Measurements from ENCODE around the gene OGN. TPM values are rescaled to one million over a fixed set of nuclear protein-coding genes. Genes with fewer than 3 reads are reported as not detected.

The OGN gene
- total and polyA plus RNA-seq, 2 experiments from 2014 or later, result 0.35 TPM; not detected in 1

DNA sequence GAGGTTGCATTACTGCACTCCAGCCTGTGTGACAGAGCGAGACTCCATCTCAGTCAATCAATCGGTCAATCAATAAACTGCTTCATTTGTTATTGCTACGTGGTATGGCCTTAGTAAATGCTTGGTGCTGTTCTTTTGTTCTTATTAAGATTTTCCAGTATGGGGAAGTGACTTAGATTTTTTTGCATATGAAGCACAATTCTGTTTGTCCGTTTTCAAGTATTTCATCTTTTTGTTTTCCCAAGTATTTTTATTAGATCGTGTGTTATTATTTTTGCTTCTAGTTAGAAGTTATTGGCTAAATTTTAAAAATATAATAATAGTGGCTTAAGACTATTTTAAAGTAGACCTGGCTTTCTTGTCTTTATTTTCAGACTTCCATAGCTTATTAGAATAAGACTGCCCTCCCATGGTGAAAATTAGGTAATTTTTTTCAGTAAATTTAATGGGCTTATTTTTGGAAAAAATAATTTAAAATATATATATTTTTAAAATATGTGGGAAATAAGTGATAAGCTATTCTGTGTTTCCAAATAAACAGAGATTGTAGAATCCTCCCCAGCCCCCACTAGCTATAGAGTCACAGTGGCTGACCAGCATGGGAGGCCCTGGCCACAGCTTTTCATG lies 34.6 kb upstream of the OGN start:
- DNase-seq (ENCODE audit: low read depth in 1 of 2, low spot score in 1 of 2), result peak in 1 of 2 donors; percentile 55
- Histone ChIP-seq H3K27me3 (no peaks in the 10 kb centered on the region), H3K36me3 (no peaks in the 10 kb centered on the region), H3K9me3 (ENCODE audit: low read depth) (no peaks in the 10 kb centered on the region), H3K4me1 (ENCODE audit: low read depth) (no peaks in the 10 kb centered on the region), H3K4me3 (no peak overlapping the region), H3K27ac (no peak overlapping the region)
- TF ChIP-seq, protein P1, sequence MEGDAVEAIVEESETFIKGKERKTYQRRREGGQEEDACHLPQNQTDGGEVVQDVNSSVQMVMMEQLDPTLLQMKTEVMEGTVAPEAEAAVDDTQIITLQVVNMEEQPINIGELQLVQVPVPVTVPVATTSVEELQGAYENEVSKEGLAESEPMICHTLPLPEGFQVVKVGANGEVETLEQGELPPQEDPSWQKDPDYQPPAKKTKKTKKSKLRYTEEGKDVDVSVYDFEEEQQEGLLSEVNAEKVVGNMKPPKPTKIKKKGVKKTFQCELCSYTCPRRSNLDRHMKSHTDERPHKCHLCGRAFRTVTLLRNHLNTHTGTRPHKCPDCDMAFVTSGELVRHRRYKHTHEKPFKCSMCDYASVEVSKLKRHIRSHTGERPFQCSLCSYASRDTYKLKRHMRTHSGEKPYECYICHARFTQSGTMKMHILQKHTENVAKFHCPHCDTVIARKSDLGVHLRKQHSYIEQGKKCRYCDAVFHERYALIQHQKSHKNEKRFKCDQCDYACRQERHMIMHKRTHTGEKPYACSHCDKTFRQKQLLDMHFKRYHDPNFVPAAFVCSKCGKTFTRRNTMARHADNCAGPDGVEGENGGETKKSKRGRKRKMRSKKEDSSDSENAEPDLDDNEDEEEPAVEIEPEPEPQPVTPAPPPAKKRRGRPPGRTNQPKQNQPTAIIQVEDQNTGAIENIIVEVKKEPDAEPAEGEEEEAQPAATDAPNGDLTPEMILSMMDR (IDR thresholded peaks at IDR 0.05; ENCODE audit: low read depth, low read length), result peak; percentile 23

DNA sequence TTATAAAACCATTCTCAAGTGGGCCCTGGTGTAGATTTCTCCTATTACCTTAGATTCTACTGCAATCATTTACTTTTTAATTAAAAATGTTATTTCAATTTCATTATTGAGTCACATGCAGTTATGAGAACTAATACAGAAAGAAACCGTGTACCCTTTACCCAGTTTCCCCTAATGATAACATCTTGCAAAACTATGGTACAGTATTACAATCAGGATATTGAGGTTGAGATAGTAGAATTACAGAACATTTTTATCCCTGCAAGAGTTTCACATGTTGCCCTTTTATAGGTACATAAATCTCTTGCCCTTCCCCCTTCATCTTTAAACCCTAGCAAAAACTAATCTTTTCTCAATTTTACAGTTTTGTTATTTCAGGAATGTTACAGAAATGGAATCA lies 30.9 kb upstream of the OGN start:
- TF ChIP-seq, protein P1 (IDR thresholded peaks at IDR 0.05; ENCODE audit: low read depth, low read length), result no peak
- Histone ChIP-seq H3K27ac (no peak overlapping the region), H3K9me3 (ENCODE audit: low read depth) (no peaks in the 10 kb centered on the region), H3K4me1 (ENCODE audit: low read depth) (no peaks in the 10 kb centered on the region), H3K36me3 (no peaks in the 10 kb centered on the region), H3K27me3 (no peaks in the 10 kb centered on the region), H3K4me3 (no peak overlapping the region)
- no peak for DNase-seq (ENCODE audit: low read depth in 1 of 2, low spot score in 1 of 2)

DNA sequence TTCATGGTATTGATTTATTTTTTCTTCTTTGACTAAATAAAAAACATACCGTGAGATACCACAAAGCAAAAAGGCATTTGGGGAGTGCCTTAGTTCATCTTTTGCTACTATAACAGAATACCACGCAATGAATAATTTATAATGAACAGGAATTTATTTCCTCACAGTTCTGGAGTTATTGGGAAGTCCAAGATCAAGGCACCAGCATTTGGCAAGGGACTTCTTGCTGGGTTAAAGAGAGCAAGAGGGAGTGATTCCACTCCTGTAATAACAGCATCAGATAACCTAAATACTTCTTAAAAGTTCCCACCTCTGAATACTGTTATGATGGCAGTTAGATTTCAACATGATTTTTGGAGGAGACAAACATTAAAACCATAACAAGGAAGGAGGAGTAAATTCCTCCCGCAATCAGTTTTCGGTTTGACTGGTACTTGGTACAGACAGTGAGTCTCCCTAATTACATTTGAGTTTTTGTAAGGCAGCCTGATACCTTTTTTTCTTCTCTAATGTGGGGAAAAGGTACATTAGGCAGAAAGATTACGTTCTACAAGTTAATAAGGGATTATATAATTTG lies 28.7 kb upstream of the OGN start:
- H3K36me3 ChIP-seq, result no peaks in the 10 kb centered on the region
- H3K4me3 ChIP-seq, result no peak overlapping the region
- no peaks in the 10 kb centered on the region for H3K4me1 ChIP-seq (ENCODE audit: low read depth)
- TF ChIP-seq, protein P1 (IDR thresholded peaks at IDR 0.05; ENCODE audit: low read depth, low read length), result no peak
- H3K27me3 ChIP-seq, result no peaks in the 10 kb centered on the region
- DNase-seq (ENCODE audit: low read depth in 1 of 2, low spot score in 1 of 2), result no peak
- no peaks in the 10 kb centered on the region for H3K9me3 ChIP-seq (ENCODE audit: low read depth)
- H3K27ac ChIP-seq, result no peak overlapping the region

DNA sequence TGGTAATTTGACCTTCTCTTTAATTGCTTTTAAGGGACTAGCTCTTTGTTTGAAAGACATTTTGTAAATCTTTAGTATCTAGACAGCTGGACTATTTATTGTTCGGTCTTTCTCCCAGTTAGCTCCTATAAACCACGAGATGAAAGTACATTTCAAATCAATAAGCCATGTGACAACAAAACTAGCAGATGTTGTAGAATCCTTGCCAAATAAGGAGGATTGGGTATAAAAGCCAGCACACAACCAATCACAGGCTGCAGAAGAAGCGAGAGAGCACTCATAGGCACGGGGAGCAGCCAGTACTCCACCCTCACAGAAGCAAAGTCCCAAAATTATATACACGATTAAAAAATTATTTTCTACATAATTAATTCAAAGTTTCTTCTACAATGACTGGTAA lies 28.0 kb upstream of the OGN start:
- TF ChIP-seq, protein P1 (IDR thresholded peaks at IDR 0.05; ENCODE audit: low read depth, low read length), result no peak
- H3K4me3 ChIP-seq, result no peak overlapping the region
- no peaks in the 10 kb centered on the region for H3K9me3 ChIP-seq (ENCODE audit: low read depth)
- DNase-seq (ENCODE audit: low read depth in 1 of 2, low spot score in 1 of 2), result no peak
- no peaks in the 10 kb centered on the region for H3K4me1 ChIP-seq (ENCODE audit: low read depth)
- H3K27me3 ChIP-seq, result no peaks in the 10 kb centered on the region
- H3K36me3 ChIP-seq, result no peaks in the 10 kb centered on the region
- no peak overlapping the region for H3K27ac ChIP-seq

DNA sequence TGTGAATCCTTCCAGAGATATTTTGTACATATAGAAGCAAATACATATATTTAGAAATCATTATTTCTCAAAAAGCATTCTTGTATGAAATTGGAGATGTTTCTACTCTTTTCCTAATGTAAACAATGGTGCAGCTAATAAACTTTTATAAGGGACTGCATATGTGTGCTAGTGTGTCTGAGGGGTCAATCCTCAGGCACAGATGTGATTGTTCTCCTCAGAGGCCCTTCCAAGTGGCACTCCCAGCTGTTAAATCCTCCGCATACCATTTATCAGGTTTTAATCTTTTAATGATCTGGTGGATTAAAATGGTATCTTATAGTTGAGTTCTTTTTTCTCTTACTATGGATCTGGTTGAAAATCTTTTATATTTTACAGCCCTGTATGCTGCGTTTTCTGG lies 25.5 kb upstream of the OGN start:
- H3K4me3 ChIP-seq, result no peak overlapping the region
- DNase-seq (ENCODE audit: low read depth in 1 of 2, low spot score in 1 of 2), result no peak
- no peak overlapping the region for H3K27ac ChIP-seq
- no peaks in the 10 kb centered on the region for H3K4me1 ChIP-seq (ENCODE audit: low read depth)
- no peaks in the 10 kb centered on the region for H3K27me3 ChIP-seq
- TF ChIP-seq, protein P1 (IDR thresholded peaks at IDR 0.05; ENCODE audit: low read depth, low read length), result no peak
- H3K9me3 ChIP-seq (ENCODE audit: low read depth), result no peaks in the 10 kb centered on the region
- H3K36me3 ChIP-seq, result no peaks in the 10 kb centered on the region
